Uterus (tissue), 2 donors: Measurements from ENCODE around the gene PLA2G4C.

Experiments
- POLR2A ChIP-seq, 2 donors: fragments of 450-650 bp; IDR thresholded peaks; one replicate each; pipeline ENCODE4 v1.6.1; 2016; ENCODE audit warnings: antibody characterized with exemption in 2 of 2, mild to moderate bottlenecking in 1 of 2, moderate library complexity in 1 of 2
- TF ChIP-seq, protein P1 (sequence below), 4 experiments: fragments of 200-600 bp in 2 of 4; fragments of 450-650 bp in 2 of 4; sonication (generic) in 2 of 4; IDR thresholded peaks; one replicate each; pipeline ENCODE4 v1.5.1; 2016 to 2019; ENCODE audit warnings: antibody characterized with exemption in 4 of 4, mild to moderate bottlenecking in 2 of 4, moderate library complexity in 1 of 4

- TF ChIP-seq, protein P1, sequence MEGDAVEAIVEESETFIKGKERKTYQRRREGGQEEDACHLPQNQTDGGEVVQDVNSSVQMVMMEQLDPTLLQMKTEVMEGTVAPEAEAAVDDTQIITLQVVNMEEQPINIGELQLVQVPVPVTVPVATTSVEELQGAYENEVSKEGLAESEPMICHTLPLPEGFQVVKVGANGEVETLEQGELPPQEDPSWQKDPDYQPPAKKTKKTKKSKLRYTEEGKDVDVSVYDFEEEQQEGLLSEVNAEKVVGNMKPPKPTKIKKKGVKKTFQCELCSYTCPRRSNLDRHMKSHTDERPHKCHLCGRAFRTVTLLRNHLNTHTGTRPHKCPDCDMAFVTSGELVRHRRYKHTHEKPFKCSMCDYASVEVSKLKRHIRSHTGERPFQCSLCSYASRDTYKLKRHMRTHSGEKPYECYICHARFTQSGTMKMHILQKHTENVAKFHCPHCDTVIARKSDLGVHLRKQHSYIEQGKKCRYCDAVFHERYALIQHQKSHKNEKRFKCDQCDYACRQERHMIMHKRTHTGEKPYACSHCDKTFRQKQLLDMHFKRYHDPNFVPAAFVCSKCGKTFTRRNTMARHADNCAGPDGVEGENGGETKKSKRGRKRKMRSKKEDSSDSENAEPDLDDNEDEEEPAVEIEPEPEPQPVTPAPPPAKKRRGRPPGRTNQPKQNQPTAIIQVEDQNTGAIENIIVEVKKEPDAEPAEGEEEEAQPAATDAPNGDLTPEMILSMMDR (IDR thresholded peaks at IDR 0.05), result no peak
- TF ChIP-seq POLR2A (IDR thresholded peaks at IDR 0.05), result no peak
Measured at GRCh38 chr19:48085904-48086864, 24.4 kb downstream of the PLA2G4C start.
